DND-41 (cell line): ENCODE results near the gene SNX25.

Source experiments
- ATAC-seq: fragments of 200-7000 bp; cut with Tn5 transposase; 3 replicates; pipeline ENCODE4 v1.9.1; 2021; ENCODE audit warnings: low read depth; ENCODE audit not compliant: insufficient read depth
- DNase-seq: peaks from one replicate; pipeline ENCODE4 v3.0.0-alpha.2; 2020
- H2AFZ ChIP-seq: 2 replicates; pipeline ENCODE4 v1.6.0; 2012; ENCODE audit warnings: low read depth, low read length
- H3K27ac ChIP-seq: 2 replicates; pipeline ENCODE4 v1.5.1; 2012; ENCODE audit warnings: low read length, inconsistent platforms
- H3K27me3 ChIP-seq: fragments of 200-600 bp; sonication (generic); 2 replicates; pipeline ENCODE4 v1.6.0; 2012; ENCODE audit warnings: low read length, mild to moderate bottlenecking, inconsistent platforms; ENCODE audit not compliant: insufficient read depth, poor library complexity
- H3K36me3 ChIP-seq: 2 replicates; pipeline ENCODE4 v1.5.1; 2012; ENCODE audit warnings: low read length, inconsistent platforms; ENCODE audit not compliant: insufficient read depth
- H3K4me1 ChIP-seq: 2 replicates; pipeline ENCODE4 v1.5.1; 2012; ENCODE audit warnings: mild to moderate bottlenecking, low read length; ENCODE audit not compliant: insufficient read depth
- H3K4me2 ChIP-seq: 2 replicates; pipeline ENCODE4 v1.6.0; 2012; ENCODE audit warnings: mild to moderate bottlenecking, moderate library complexity, low read length, inconsistent platforms; ENCODE audit not compliant: insufficient read depth
- H3K4me3 ChIP-seq, 2 experiments: fragments of 200-600 bp in 1 of 2; shearing (Covaris generic) in 1 of 2; 2 replicates each; pipeline ENCODE4 v1.5.1; 2012 to 2016; ENCODE audit warnings: inconsistent platforms in 2 of 2, low read length in 2 of 2, mild to moderate bottlenecking in 2 of 2, low read depth in 1 of 2, moderate library complexity in 1 of 2
- H3K79me2 ChIP-seq: 2 replicates; pipeline ENCODE4 v1.6.0; 2012; ENCODE audit warnings: low read length, inconsistent platforms; ENCODE audit not compliant: insufficient read depth
- H3K9ac ChIP-seq: 2 replicates; pipeline ENCODE4 v1.6.0; 2012; ENCODE audit warnings: low read depth, mild to moderate bottlenecking, inconsistent platforms, low read length, moderate library complexity
- H3K9me3 ChIP-seq: 2 replicates; pipeline ENCODE4 v1.5.1; 2012; ENCODE audit warnings: low read length, moderate library complexity, mild to moderate bottlenecking, inconsistent platforms; ENCODE audit not compliant: insufficient read depth, severe bottlenecking
- H4K20me1 ChIP-seq: 2 replicates; pipeline ENCODE4 v1.6.0; 2012; ENCODE audit warnings: low read length; ENCODE audit not compliant: insufficient read depth
- CTCF ChIP-seq: IDR thresholded peaks from 2 replicates; pipeline ENCODE4 v1.5.1; 2012; ENCODE audit warnings: borderline replicate concordance, low read length, moderate library complexity, mild to moderate bottlenecking; ENCODE audit not compliant: poor library complexity, severe bottlenecking; ENCODE audit errors: extremely low read depth
- EZH2 ChIP-seq: IDR thresholded peaks from 3 replicates; pipeline ENCODE4 v1.6.1; 2012; ENCODE audit warnings: borderline replicate concordance, low read depth, mild to moderate bottlenecking, moderate library complexity, low read length, inconsistent platforms; ENCODE audit not compliant: severe bottlenecking

The SNX25 gene

GRCh38 chr4:185382754-185383153 is 173.4 kb downstream of the SNX25 start:
- H3K27me3 ChIP-seq, result peaks cover 3% of the 10 kb centered on the region
- ATAC-seq, result no peak

GRCh38 chr4:185383451-185383850 is 174.1 kb downstream of the SNX25 start:
- ATAC-seq (no peak), DNase-seq (no peak)
- H3K9ac ChIP-seq, result no peak overlapping the region
- H3K36me3 ChIP-seq, result no peaks in the 10 kb centered on the region
- H4K20me1 ChIP-seq, result no peaks in the 10 kb centered on the region
- no peak overlapping the region for H2AFZ ChIP-seq
- no peak overlapping the region for H3K4me3 ChIP-seq
- H3K27me3 ChIP-seq, result peaks cover 3% of the 10 kb centered on the region
- H3K79me2 ChIP-seq, result no peaks in the 10 kb centered on the region
- no peaks in the 10 kb centered on the region for H3K4me1 ChIP-seq
- no peak overlapping the region for H3K4me2 ChIP-seq
- TF ChIP-seq CTCF (no peak), EZH2 (no peak)
- no peaks in the 10 kb centered on the region for H3K9me3 ChIP-seq
- no peak overlapping the region for H3K27ac ChIP-seq

More at GRCh38 chr4:185382754-185383153, 173.4 kb downstream of the SNX25 start:
- Histone ChIP-seq H4K20me1 (no peaks in the 10 kb centered on the region), H3K4me3 (no peak overlapping the region), H3K27ac (no peak overlapping the region), H3K79me2 (no peaks in the 10 kb centered on the region), H3K4me1 (no peaks in the 10 kb centered on the region), H3K36me3 (no peaks in the 10 kb centered on the region), H3K4me2 (no peak overlapping the region), H3K9me3 (no peaks in the 10 kb centered on the region), H2AFZ (no peak overlapping the region), H3K9ac (no peak overlapping the region)
- TF ChIP-seq EZH2 (no peak), CTCF (no peak)
- DNase-seq, result no peak

- H3K27ac ChIP-seq, result no peak overlapping the region
- H3K4me3 ChIP-seq, result no peak overlapping the region
- ATAC-seq, result no peak
- H3K27me3 ChIP-seq, result peaks cover 3% of the 10 kb centered on the region
- no peaks in the 10 kb centered on the region for H3K36me3 ChIP-seq
- no peak for TF ChIP-seq CTCF
- no peak for TF ChIP-seq EZH2
- H3K79me2 ChIP-seq, result no peaks in the 10 kb centered on the region
- H2AFZ ChIP-seq, result no peak overlapping the region
- no peaks in the 10 kb centered on the region for H4K20me1 ChIP-seq
- H3K9ac ChIP-seq, result no peak overlapping the region
- no peak overlapping the region for H3K4me2 ChIP-seq
- no peaks in the 10 kb centered on the region for H3K4me1 ChIP-seq
- DNase-seq, result no peak
- H3K9me3 ChIP-seq, result no peaks in the 10 kb centered on the region
Observed at GRCh38 chr4:185384061-185384460, 174.7 kb downstream of the SNX25 start.

DNA sequence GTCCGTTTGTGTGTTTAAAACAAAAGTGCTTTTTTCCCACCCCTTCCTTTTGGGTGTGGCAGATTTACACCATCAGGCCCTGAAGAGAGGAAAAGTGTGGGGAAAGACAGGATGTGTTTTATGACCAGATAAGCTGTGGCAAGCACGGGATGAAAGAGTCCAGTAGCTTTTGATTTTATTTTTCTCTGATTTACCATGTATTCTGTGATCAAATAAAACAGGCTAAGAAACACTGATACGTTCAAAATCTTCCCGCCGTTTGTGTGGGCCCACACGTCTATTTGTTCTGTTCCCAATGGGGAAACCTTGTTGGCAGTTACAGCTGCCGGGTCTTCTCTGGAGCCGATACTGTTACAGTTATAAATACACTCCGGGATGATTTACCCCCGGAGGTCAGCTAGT is 175.5 kb downstream of the SNX25 start:
- no peak overlapping the region for H3K27ac ChIP-seq
- no peaks in the 10 kb centered on the region for H3K9me3 ChIP-seq
- ATAC-seq (no peak), DNase-seq (no peak)
- peaks cover 3% of the 10 kb centered on the region for H3K27me3 ChIP-seq
- H3K79me2 ChIP-seq, result no peaks in the 10 kb centered on the region
- no peak overlapping the region for H2AFZ ChIP-seq
- H3K36me3 ChIP-seq, result no peaks in the 10 kb centered on the region
- H3K4me1 ChIP-seq, result no peaks in the 10 kb centered on the region
- no peak overlapping the region for H3K9ac ChIP-seq
- TF ChIP-seq CTCF (no peak), EZH2 (no peak)
- no peak overlapping the region for H3K4me3 ChIP-seq
- H3K4me2 ChIP-seq, result no peak overlapping the region
- H4K20me1 ChIP-seq, result no peaks in the 10 kb centered on the region
